GM23248 (cell line): ENCODE data around the gene ADGRA3.

ENCODE experiments used
- EZH2 ChIP-seq: fragments of 200-600 bp; sonication (generic); IDR thresholded peaks from 2 replicates; pipeline ENCODE4 v1.6.1; 2018; ENCODE audit warnings: antibody characterized with exemption, mild to moderate bottlenecking; ENCODE audit not compliant: insufficient read depth, poor library complexity, severe bottlenecking
- EZH2phosphoT487 ChIP-seq: fragments of 200-600 bp; sonication (generic); IDR thresholded peaks from 2 replicates; pipeline ENCODE4 v1.6.1; 2018; ENCODE audit warnings: antibody characterized with exemption, moderate library complexity, mild to moderate bottlenecking, low read depth; ENCODE audit not compliant: insufficient read depth

GRCh38 chr4:22500128-22500611, 15.7 kb downstream of the ADGRA3 start:
- TF ChIP-seq EZH2, result no peak
- TF ChIP-seq EZH2phosphoT487, result no peak
